Tibial artery (tissue), 4 donors: Measurements from ENCODE around the gene FETUB.

Experiments
- DNase-seq, 2 donors: peaks; one replicate each; pipeline ENCODE4 v3.0.0-alpha.2; 2019
- H3K27ac ChIP-seq, 2 donors: fragments of 200-600 bp; sonication (generic) in 1 of 2; 1 replicate in 1 of 2; 2 replicates in 1 of 2; pipeline ENCODE4 v1.5.1; 2018 to 2019; ENCODE audit warnings: mild to moderate bottlenecking in 1 of 2
- H3K27me3 ChIP-seq, 2 donors: fragments of 200-600 bp; sonication (generic) in 1 of 2; one replicate each; pipeline versions ENCODE4 v1.5.1 to v1.6.0; 2016 to 2019
- H3K36me3 ChIP-seq, 3 donors: fragments of 200-600 bp; sonication (generic) in 2 of 3; one replicate each; pipeline ENCODE4 v1.5.1; 2016 to 2019; ENCODE audit warnings: mild to moderate bottlenecking in 2 of 3
- H3K4me1 ChIP-seq, 4 donors: fragments of 200-600 bp; sonication (generic) in 2 of 4; 1 replicate in 3 of 4; 2 replicates in 1 of 4; pipeline ENCODE4 v1.5.1; 2016 to 2019
- H3K4me3 ChIP-seq, 2 donors: fragments of 200-600 bp; sonication (generic) in 1 of 2; 1 replicate in 1 of 2; 2 replicates in 1 of 2; pipeline ENCODE4 v1.5.1; 2018 to 2019; ENCODE audit warnings: mild to moderate bottlenecking in 2 of 2
- H3K9me3 ChIP-seq, 3 donors: fragments of 200-600 bp; sonication (generic) in 1 of 3; one replicate each; pipeline ENCODE4 v1.5.1; 2016 to 2019
- intact Hi-C: fragments of 100-400 bp; cut with DNase I; formaldehyde crosslinking; loops from one replicate; pipeline ENCODE4 v1.15.0; 2023; ENCODE audit warnings: low total_unique reads
- TF ChIP-seq, protein P1 (sequence below), 2 experiments: fragments of 200-600 bp in 1 of 2; fragments of 450-650 bp in 1 of 2; IDR thresholded peaks; one replicate each; pipeline ENCODE4 v1.5.1; 2017 to 2019; ENCODE audit warnings: antibody characterized with exemption in 2 of 2, mild to moderate bottlenecking in 1 of 2, moderate library complexity in 1 of 2

Gene FETUB

DNA sequence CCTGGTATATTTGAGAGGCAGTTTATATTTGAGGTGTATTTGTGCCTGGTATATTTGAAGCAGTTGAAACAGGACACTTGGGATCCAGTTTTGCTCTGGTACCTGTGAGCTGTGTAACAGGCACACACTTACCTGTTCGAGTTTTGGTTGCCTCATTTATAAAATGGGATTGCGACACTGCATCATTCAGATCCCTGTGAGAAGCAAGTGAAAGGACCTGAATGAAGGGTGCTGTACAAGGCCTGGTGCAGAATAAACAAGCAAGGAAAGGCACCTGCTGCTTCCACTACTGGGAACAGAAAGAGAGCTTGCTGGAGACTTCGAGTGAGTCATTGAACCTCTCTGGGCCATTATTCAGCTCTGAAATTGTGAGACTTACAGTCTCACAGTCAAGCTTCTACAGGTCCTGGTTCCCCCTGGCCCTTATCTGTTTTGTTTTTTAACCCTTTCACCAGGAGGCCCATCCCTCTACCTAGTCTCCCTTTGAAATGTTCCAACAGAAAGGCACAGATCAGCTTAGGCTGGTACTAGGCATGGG is 11.5 kb downstream of the FETUB start:
- DNase-seq: no peak
- Histone ChIP-seq H3K36me3 (no peaks in the 10 kb centered on the region), H3K27ac (no peak overlapping the region), H3K4me1 (no peaks in the 10 kb centered on the region), H3K4me3 (no peak overlapping the region), H3K9me3 (no peaks in the 10 kb centered on the region), H3K27me3 (peaks cover 0 to 8% of the 10 kb centered on the region in 2 donors)
- TF ChIP-seq, protein P1, sequence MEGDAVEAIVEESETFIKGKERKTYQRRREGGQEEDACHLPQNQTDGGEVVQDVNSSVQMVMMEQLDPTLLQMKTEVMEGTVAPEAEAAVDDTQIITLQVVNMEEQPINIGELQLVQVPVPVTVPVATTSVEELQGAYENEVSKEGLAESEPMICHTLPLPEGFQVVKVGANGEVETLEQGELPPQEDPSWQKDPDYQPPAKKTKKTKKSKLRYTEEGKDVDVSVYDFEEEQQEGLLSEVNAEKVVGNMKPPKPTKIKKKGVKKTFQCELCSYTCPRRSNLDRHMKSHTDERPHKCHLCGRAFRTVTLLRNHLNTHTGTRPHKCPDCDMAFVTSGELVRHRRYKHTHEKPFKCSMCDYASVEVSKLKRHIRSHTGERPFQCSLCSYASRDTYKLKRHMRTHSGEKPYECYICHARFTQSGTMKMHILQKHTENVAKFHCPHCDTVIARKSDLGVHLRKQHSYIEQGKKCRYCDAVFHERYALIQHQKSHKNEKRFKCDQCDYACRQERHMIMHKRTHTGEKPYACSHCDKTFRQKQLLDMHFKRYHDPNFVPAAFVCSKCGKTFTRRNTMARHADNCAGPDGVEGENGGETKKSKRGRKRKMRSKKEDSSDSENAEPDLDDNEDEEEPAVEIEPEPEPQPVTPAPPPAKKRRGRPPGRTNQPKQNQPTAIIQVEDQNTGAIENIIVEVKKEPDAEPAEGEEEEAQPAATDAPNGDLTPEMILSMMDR (IDR thresholded peaks at IDR 0.05): no peak
- intact Hi-C loops: no loop called here

DNA sequence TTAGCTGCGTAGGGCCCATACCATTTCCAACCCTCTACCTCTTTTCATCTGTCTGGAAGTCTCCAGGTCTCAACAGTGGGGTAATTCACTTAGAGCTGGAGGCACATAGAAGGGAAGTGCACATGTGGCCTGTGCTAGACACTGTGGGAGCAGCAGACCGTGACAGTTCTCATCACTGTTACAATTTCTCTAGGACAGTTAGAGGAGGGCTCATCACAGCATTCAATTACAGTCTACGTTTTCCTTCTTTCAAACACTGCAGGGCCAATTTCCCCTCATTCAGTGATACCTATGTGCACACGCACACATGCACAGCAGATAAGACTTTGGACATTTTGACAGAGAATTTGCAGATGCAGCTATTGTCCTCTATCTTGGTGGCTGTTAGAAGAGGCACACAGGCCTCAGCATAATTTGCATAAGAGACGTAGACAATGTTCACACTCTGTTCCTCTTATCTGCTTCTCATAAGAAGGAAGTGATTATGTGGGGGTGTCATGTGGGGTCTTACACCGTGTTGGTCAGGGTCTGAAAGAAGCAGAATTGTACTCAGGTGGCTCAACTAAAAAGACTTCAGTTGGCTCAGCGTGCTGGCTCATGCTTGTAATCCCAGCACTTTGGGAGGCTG is 13.0 kb downstream of the FETUB start:
- no peaks in the 10 kb centered on the region for H3K36me3 ChIP-seq
- TF ChIP-seq, protein P1 (IDR thresholded peaks at IDR 0.05): no peak
- no peaks in the 10 kb centered on the region for H3K9me3 ChIP-seq
- H3K4me3 ChIP-seq: no peak overlapping the region
- H3K4me1 ChIP-seq: no peaks in the 10 kb centered on the region
- DNase-seq: no peak
- H3K27ac ChIP-seq: no peak overlapping the region
- H3K27me3 ChIP-seq: peaks cover 0 to 8% of the 10 kb centered on the region in 2 donors
- intact Hi-C loops: no loop called here

DNA sequence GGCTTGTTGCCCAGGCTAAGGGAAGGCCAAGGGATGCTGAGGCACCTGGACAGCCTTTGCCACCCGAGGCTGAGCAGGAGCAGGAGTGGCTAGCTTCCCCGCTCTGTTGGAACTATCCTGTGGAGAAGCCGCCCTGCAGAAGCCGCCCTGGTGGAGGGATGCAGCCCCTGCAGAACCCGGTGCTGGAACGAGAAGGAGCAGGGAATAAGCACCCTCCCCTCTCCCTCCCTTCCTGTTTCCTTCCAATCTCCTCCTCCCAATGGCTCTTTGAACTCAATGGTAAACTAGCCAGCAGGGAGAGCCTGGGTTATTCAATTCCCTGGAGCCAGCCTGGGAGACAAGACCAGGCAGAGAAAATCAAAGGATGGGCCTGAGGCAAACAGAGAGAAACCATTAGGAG is 13.8 kb downstream of the FETUB start:
- Histone ChIP-seq H3K9me3 (no peaks in the 10 kb centered on the region), H3K27me3 (peaks cover 0 to 8% of the 10 kb centered on the region in 2 donors), H3K4me3 (no peak overlapping the region), H3K4me1 (no peaks in the 10 kb centered on the region), H3K27ac (no peak overlapping the region), H3K36me3 (no peaks in the 10 kb centered on the region)
- DNase-seq: no peak
- intact Hi-C loops: no loop called here
- TF ChIP-seq, protein P1 (IDR thresholded peaks at IDR 0.05): no peak

DNA sequence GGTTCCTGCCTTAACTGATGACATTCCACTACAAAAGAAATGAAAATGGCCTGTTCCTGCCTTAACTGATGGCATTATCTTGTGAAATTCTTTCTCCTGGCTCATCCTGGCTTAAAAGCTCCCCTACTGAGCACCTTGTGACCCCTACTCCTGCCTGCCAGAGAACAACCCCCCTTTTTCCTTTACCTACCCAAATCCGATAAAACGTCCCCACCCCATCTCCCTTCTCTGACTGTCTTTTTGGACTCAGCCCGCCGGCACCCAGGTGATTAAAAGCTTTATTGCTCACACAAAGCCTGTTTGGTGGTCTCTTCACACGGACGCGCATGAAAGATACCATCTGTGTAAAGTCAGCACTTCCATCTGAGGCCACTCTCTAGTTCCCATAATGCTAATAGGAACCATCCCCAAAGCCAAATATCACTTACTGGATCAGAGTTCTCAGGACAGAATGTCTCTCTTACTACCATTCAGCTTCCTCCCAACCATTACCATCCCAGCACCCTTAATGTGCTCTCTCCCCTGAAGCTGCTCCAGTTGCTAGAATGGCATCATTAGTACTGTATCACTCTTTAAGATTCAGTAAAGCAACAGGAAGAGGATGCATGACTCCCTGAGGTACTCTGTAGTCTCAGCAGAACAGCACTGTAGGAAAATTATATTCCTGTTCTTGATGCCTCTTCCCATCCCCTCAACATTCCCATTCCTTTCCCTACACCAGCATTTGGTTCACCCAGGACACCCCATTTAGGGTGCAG is 23.3 kb downstream of the FETUB start:
- Histone ChIP-seq H3K4me3 (no peak overlapping the region), H3K27ac (no peak overlapping the region), H3K4me1 (no peaks in the 10 kb centered on the region), H3K9me3 (no peaks in the 10 kb centered on the region), H3K36me3 (no peaks in the 10 kb centered on the region), H3K27me3 (peaks cover 0 to 6% of the 10 kb centered on the region in 2 donors)
- no peak for DNase-seq
- TF ChIP-seq, protein P1 (IDR thresholded peaks at IDR 0.05): no peak
- intact Hi-C loops: no loop called here

DNA sequence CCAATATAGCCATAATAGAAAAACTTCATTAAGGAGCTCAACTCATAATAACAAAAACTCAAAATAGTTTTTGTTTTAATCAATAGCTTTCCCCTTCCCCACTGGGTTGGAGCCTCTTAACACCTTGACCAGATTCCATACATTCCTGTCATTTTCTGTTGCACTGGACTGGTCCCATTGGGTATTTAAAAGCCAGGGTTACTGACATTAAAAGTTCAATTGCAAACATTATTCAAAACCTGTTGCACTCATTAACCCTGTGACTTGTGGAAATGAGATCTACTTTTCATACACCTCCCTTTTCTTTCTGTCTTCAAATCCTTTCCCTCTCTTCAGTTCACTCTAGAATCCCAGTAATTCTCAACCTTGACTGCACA is 23.9 kb downstream of the FETUB start:
- no peak for DNase-seq
- H3K4me3 ChIP-seq: no peak overlapping the region

More for the DNA sequence above, 23.9 kb downstream of the FETUB start:
- intact Hi-C loops: no loop called here
- H3K27ac ChIP-seq: no peak overlapping the region
- TF ChIP-seq, protein P1 (IDR thresholded peaks at IDR 0.05): no peak
- H3K36me3 ChIP-seq: no peaks in the 10 kb centered on the region
- H3K27me3 ChIP-seq: peaks cover 0 to 6% of the 10 kb centered on the region in 2 donors
- H3K9me3 ChIP-seq: no peaks in the 10 kb centered on the region
- H3K4me1 ChIP-seq: no peaks in the 10 kb centered on the region
